Left renal cortex interstitium (tissue), 4 donors: ENCODE results near the gene COPS3. TPM values are rescaled to one million over a fixed set of nuclear protein-coding genes. Genes with fewer than 3 reads are reported as not detected.

Experiments used
- DNase-seq, 4 donors: peaks; one replicate each; pipeline ENCODE4 v3.0.0-alpha.2; 2013; ENCODE audit warnings: low read depth in 4 of 4, low spot score in 2 of 4, missing footprints in 1 of 4
- polyA plus RNA-seq, 4 donors: library from polyadenylated mRNA; unstranded; fragments of 120-200 nt; gene quantifications; one replicate each; pipeline ENCODE4 v1.2.1, GENCODE V29; 2013; ENCODE audit not compliant: insufficient read length in 4 of 4

COPS3 gene
- polyA plus RNA-seq, result 10 to 100 TPM; 75.8 to 82.8 (median 77.6) TPM

DNA sequence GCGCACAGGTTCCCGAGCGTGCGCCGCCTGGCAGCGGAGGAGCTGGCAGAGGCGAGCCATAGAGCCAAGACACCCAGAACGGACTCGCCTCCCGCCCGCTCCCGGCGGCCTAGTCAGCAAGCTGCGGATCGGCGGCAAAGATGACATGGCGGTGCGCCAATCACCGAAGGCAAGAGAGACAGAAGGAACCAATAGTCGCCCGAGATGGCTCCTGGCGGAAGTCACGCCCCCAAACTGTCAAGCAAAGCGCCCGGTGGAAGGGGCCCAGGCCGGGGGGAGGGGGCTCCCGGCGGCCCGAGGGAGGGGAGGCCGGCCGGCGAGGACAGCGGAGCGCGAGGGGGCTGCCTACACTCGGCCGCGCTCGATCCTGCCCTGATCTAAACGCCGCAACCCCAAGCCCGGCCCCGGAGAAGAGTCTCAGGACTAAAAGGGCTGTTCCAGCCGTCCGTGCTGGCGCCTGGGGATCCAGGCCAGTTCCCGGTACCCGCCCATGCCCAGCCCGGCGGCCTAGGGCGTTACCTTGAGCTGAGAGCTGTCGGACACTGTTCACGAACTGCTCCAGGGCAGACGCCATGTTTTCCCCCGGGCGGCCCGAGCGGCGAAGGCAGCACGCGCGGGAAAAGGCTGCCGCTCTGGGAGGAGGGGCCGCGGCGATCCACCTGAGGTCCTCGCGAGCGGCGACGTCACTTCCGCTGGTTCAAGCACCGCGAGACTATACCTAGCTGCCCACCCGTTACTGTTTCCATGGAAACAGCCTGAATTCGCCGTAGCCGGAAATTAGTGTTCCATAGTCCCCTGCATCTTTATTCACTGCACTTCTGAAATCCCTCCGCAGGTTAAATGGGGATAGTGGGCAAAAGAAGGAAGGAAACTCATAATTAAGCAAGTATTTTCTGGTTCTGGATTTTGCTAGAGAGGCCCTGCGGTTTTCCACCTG lies at the start of gene COPS3:
TSS of gene COPS3 (minus strand) at position 634 of the 937 bp plus-strand sequence. CDS start at position 574, 60 bp downstream.
- peak; percentile 94 to 96 (median 94) for DNase-seq

GRCh38 chr17:17328251-17328650 lies 47.2 kb upstream of the COPS3 start:
- DNase-seq, result no peak

- no peak for DNase-seq
Observed at GRCh38 chr17:17326275-17326875, 45.3 kb upstream of the COPS3 start.

DNA sequence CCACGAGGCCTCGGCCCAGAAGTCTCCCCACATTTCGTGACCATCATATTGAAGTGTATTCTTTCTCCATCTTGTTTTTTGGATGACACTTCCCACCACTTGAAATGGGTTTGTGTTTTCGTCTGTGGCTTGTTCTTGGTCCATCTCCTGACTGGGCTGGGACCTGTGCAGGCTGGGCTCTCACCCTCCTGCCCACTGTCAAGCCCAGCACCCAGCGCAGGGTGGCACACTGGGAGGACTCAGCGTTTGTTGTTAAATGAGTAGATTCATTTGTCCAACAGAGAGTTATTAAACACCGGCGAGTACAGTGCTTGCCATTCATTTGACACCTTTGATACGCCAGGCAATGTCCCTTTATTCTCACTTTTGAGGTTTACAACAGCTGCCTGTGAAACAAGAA lies 44.8 kb upstream of the COPS3 start:
- DNase-seq, result no peak

- DNase-seq, result no peak
Observed at GRCh38 chr17:17325228-17325627, 44.2 kb upstream of the COPS3 start.

GRCh38 chr17:17324616-17325015 lies 43.6 kb upstream of the COPS3 start:
- no peak for DNase-seq

DNA sequence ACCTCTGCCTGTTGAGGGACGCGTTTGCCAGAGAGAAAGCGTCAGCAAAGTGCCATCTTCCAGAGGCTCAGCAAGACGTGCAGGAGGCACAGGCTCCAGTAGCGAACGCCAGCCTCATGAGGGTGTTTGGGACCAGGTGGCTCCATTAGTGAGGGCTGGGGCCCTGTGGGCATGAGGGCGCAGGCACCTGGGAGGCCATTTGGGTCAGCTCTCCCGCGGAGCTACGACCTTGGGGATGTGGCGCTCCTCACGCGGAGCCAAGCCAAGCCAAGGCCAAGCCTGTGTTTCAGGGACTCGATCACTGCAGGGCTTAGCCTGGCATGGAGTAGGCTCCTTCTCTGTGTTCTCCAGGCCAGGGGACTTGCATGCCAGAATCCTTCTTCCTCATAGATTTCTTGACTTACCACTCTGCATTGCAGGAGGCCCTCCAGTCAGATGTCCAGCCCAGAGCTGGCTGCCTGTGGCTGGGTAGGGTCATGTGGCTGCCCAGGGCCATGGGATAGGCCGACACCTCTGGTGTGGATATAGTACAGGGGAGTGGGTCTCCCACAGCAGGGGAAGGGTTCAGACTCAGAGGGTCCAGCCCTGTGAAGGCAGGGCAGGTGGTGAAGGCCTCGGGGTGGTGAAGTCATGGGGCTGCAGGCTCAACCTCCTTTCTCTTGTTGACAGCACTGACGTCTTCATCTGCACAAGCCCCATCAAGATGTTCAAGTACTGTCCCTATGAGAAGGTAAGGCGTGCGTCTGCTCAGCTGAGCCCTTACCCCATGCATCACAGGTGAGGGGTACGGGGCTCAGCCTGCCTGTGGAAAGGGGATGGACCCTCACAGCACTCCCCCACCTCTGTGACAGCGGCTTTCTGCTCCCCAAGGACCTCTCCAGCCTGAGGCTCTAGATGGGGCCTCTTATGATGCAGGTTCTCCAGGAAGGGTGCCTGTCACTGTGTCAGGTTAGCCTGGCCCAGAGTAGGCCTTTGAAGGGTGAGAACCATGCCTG lies 41.8 kb upstream of the COPS3 start:
- DNase-seq, result no peak

GRCh38 chr17:17321356-17322025 lies 40.4 kb upstream of the COPS3 start:
- no peak for DNase-seq

DNA sequence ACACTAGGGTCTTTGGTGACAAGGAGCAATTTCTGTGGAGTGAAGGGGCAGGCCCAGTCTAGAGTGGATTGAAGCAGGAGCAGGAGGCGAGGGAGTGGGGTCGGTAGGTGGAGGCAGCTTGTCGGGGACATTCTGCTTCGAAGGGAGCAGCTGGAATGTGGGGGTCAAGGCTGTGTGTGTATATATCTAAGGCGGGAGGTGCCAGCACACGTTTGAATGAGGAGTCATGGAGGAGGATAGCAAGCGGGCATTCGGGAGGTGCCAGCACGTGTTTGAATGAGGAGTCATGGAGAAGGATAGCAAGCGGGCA lies 39.8 kb upstream of the COPS3 start:
- no peak for DNase-seq

- DNase-seq, result no peak
Observed at GRCh38 chr17:17320188-17320910, 39.3 kb upstream of the COPS3 start.

GRCh38 chr17:17315142-17315821 lies 34.2 kb upstream of the COPS3 start:
- no peak for DNase-seq

- no peak for DNase-seq
Observed at GRCh38 chr17:17314501-17315071, 33.5 kb upstream of the COPS3 start.

- peak in 1 of 4 donors; percentile 29 for DNase-seq
Observed at GRCh38 chr17:17313350-17313991, 32.4 kb upstream of the COPS3 start.

DNA sequence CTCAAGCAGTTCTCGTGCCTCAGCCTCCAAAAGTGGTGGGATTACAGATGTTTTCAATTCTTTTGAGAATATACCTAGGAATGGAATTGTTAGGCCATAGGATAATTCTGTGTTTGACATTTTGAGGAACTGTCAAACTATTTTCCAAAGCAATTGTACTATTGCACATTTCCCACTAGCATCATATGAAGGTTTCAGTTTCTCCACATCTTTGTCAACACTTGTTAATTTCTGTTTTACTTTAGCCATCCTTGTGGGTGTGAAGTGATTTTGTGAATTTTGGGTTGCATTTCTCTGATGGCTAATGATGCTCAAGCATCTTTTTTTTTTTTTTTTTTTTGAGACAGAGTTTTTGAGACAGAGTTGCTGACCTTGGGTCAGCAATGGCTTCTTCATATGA lies 28.3 kb upstream of the COPS3 start:
- DNase-seq, result no peak

DNA sequence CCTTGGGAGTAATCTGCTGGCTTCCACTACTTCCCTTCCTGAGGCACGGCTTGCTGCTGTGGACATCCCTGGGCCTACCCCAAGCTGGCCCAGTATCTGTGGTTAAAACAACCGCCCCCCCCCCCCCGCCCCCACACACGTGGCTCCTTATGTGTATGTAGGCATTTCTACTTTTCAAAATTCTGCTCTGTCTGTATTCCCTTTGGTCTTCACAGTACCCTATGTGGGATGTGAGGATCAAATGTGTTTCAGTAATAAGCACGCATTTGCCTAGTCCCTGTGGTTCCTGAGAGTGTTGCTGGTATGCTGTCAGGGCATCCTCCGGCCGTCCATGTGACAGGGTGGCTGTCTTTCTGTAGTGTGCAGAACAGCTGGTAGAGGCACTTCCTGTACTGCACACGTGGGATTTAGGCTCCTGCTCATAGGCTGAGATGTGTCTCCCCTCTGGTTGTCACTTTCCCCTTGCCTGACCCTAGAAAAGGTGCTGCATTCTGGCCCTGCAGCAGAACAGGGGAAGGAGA lies 24.3 kb upstream of the COPS3 start:
- no peak for DNase-seq

DNA sequence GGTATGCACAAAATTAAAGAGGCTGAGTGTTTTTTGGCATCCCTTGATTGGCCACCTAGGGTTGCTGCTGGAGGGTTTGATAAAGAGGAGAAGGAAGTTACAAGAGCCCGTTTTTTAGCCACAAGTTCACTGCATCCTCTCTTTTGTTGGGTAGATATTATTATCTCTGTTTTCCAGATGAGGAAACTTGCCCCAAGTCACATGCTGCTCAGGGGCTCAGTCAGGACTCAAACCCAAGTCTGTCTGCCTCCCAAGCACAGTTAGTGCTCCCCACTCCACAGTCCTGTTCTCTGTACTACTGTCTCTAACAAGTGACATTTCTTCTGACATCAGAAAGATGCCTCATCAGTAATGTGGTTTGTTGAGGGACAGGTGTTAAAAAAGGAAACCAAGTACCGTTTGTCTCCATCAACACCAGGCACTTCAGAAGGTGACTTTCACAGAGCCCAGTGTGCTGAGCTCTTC lies 23.5 kb upstream of the COPS3 start:
- DNase-seq, result no peak

DNA sequence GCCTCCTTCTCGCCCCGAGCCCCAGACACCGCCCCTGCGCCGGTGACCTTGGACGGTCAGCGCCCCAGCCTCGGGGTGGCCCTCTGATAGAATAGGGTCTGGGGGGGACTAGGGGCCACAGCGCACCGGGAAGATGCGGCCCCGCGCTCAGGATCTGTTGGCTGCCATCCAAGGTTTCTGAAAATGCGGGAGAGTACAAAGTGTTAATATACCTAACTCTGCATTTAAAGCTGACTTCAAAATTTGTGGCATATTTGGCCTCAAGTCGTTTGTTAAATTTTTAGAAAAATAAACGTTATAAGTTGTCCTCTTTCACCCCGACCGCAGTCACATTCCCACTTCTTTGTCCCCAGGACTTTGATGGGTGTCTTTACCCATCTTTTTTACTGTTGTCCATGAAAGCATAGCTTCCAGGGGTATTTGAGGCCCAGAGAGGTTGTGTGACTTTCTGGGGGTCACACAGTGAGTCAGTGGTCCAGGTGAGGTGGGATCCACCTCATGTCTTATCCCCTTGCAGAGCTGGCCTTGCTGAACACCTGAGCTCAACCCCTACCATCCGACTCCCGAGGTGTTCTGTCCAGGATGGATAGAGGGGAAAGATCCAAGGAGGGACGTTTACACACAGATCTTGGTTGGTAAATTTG lies 22.9 kb upstream of the COPS3 start:
- no peak for DNase-seq
